Measurements from ENCODE around the gene ALG1. TPM values are rescaled to one million over a fixed set of nuclear protein-coding genes. Genes with fewer than 3 reads are reported as not detected.
"Not testable (repeated sequence)": the region's sequence is repeated elsewhere in the genome, so short reads cannot be mapped to it uniquely, and the experiment has no call there.

Gene ALG1
- total RNA-seq, 2 experiments from 2014 or later, result 19.6 to 22.3 TPM

- peaks cover 8% of the 10 kb centered on the region for H3K36me3 Mint-ChIP-seq
- POLR2A ChIA-PET, result interaction anchor here (0.6 to 1.7 kb wide), 5 partner anchors 11 to 333 kb away, joined by 3 to 8 read pairs (median 5); partner anchors contain the start of gene NAGPA
- peak overlapping the region; percentile 92 for H3K27ac Mint-ChIP-seq
- peaks cover 11% of the 10 kb centered on the region for H3K4me1 Mint-ChIP-seq
- DNase-seq, result no peak
- H3K27me3 Mint-ChIP-seq, result no peaks in the 10 kb centered on the region
- H3K4me3 Mint-ChIP-seq, result peak overlapping the region; percentile 95
- ATAC-seq (ENCODE audit: low read depth), result no peak
- no peaks in the 10 kb centered on the region for H3K9me3 Mint-ChIP-seq
Observed at GRCh38 chr16:5072334-5073278, 963 bp downstream of the ALG1 start.

- H3K4me3 Mint-ChIP-seq, result peak overlapping the region; percentile 95
- H3K4me1 Mint-ChIP-seq, result peaks cover 11% of the 10 kb centered on the region
- DNase-seq (no peak), ATAC-seq (ENCODE audit: low read depth) (no peak)
- POLR2A ChIA-PET, result no interaction called here
- H3K27me3 Mint-ChIP-seq, result no peaks in the 10 kb centered on the region
- H3K36me3 Mint-ChIP-seq, result peaks cover 8% of the 10 kb centered on the region
- no peaks in the 10 kb centered on the region for H3K9me3 Mint-ChIP-seq
- peak overlapping the region; percentile 63 for H3K27ac Mint-ChIP-seq
Observed at GRCh38 chr16:5073279-5073629, 1.6 kb downstream of the ALG1 start.

- peaks cover 11% of the 10 kb centered on the region for H3K4me1 Mint-ChIP-seq
- H3K27ac Mint-ChIP-seq; POLR2A ChIA-PET; ATAC-seq (ENCODE audit: low read depth); DNase-seq; H3K4me3 Mint-ChIP-seq; H3K36me3 Mint-ChIP-seq; H3K9me3 Mint-ChIP-seq; H3K27me3 Mint-ChIP-seq: not testable (repeated sequence)
Observed at GRCh38 chr16:5073771-5074170, 2.1 kb downstream of the ALG1 start.

- Mint-ChIP-seq H3K4me1 (peaks cover 11% of the 10 kb centered on the region), H3K27ac (no peak overlapping the region), H3K4me3 (no peak overlapping the region), H3K27me3 (no peaks in the 10 kb centered on the region), H3K36me3 (peaks cover 8% of the 10 kb centered on the region), H3K9me3 (no peaks in the 10 kb centered on the region)
- POLR2A ChIA-PET, result no interaction called here
- no peak for ATAC-seq (ENCODE audit: low read depth)
- no peak for DNase-seq
Observed at GRCh38 chr16:5075637-5076036, 4.0 kb downstream of the ALG1 start.

GRCh38 chr16:5077304-5077703 lies 5.7 kb downstream of the ALG1 start:
- no peak overlapping the region for H3K27ac Mint-ChIP-seq
- peaks cover 8% of the 10 kb centered on the region for H3K36me3 Mint-ChIP-seq
- H3K9me3 Mint-ChIP-seq, result no peaks in the 10 kb centered on the region
- no peaks in the 10 kb centered on the region for H3K27me3 Mint-ChIP-seq
- no peak overlapping the region for H3K4me3 Mint-ChIP-seq
- peaks cover 7% of the 10 kb centered on the region for H3K4me1 Mint-ChIP-seq
- no peak for DNase-seq
- no peak for ATAC-seq (ENCODE audit: low read depth)
- POLR2A ChIA-PET, result interaction anchor here (0.7 kb wide), 1 partner anchor 309 kb away, joined by 3 read pairs; no protein-coding TSS in a partner anchor

GRCh38 chr16:5078626-5079025 lies 7.0 kb downstream of the ALG1 start:
- POLR2A ChIA-PET, result no interaction called here

GRCh38 chr16:5080461-5080860 lies 8.8 kb downstream of the ALG1 start:
- H3K36me3 Mint-ChIP-seq; POLR2A ChIA-PET; H3K9me3 Mint-ChIP-seq; H3K4me1 Mint-ChIP-seq; H3K27ac Mint-ChIP-seq; H3K4me3 Mint-ChIP-seq; ATAC-seq (ENCODE audit: low read depth); H3K27me3 Mint-ChIP-seq; DNase-seq: not testable (repeated sequence)

More at GRCh38 chr16:5078626-5079025, 7.0 kb downstream of the ALG1 start:
- DNase-seq (no peak), ATAC-seq (ENCODE audit: low read depth) (no peak)
- peaks cover 8% of the 10 kb centered on the region for H3K36me3 Mint-ChIP-seq
- H3K9me3 Mint-ChIP-seq, result no peaks in the 10 kb centered on the region
- no peaks in the 10 kb centered on the region for H3K4me1 Mint-ChIP-seq
- H3K27me3 Mint-ChIP-seq, result no peaks in the 10 kb centered on the region
- no peak overlapping the region for H3K4me3 Mint-ChIP-seq
- no peak overlapping the region for H3K27ac Mint-ChIP-seq

- ATAC-seq (ENCODE audit: low read depth); POLR2A ChIA-PET; DNase-seq; H3K27me3 Mint-ChIP-seq; H3K9me3 Mint-ChIP-seq; H3K36me3 Mint-ChIP-seq; H3K27ac Mint-ChIP-seq; H3K4me3 Mint-ChIP-seq; H3K4me1 Mint-ChIP-seq: not testable (repeated sequence)
Observed at GRCh38 chr16:5080996-5081395, 9.4 kb downstream of the ALG1 start.

GRCh38 chr16:5083646-5084045 lies 12.0 kb downstream of the ALG1 start:
- POLR2A ChIA-PET, result interaction anchor here (0.8 kb wide), 1 partner anchor 11 kb away, joined by 3 read pairs; no protein-coding TSS in a partner anchor
- not testable (repeated sequence) for H3K27ac Mint-ChIP-seq; H3K36me3 Mint-ChIP-seq; H3K9me3 Mint-ChIP-seq; H3K4me1 Mint-ChIP-seq; H3K27me3 Mint-ChIP-seq; DNase-seq; H3K4me3 Mint-ChIP-seq; ATAC-seq (ENCODE audit: low read depth)

GRCh38 chr16:5084099-5084731 lies 12.6 kb downstream of the ALG1 start:
- H3K27ac Mint-ChIP-seq; DNase-seq; POLR2A ChIA-PET; H3K4me3 Mint-ChIP-seq; H3K36me3 Mint-ChIP-seq; ATAC-seq (ENCODE audit: low read depth); H3K4me1 Mint-ChIP-seq; H3K9me3 Mint-ChIP-seq; H3K27me3 Mint-ChIP-seq: not testable (repeated sequence)

GRCh38 chr16:5084802-5085201 lies 13.2 kb downstream of the ALG1 start:
- H3K27ac Mint-ChIP-seq, H3K36me3 Mint-ChIP-seq, POLR2A ChIA-PET: not testable (repeated sequence)

GRCh38 chr16:5085716-5086115 lies 14.1 kb downstream of the ALG1 start:
- ATAC-seq (ENCODE audit: low read depth); POLR2A ChIA-PET; H3K36me3 Mint-ChIP-seq; H3K27me3 Mint-ChIP-seq; DNase-seq; H3K27ac Mint-ChIP-seq; H3K4me3 Mint-ChIP-seq; H3K9me3 Mint-ChIP-seq; H3K4me1 Mint-ChIP-seq: not testable (repeated sequence)

More at GRCh38 chr16:5084802-5085201, 13.2 kb downstream of the ALG1 start:
- DNase-seq, result peak; percentile 64
- not testable (repeated sequence) for H3K4me3 Mint-ChIP-seq; ATAC-seq (ENCODE audit: low read depth); H3K27me3 Mint-ChIP-seq; H3K9me3 Mint-ChIP-seq; H3K4me1 Mint-ChIP-seq

GRCh38 chr16:5088086-5088790 lies 16.6 kb downstream of the ALG1 start:
- POLR2A ChIA-PET; H3K4me3 Mint-ChIP-seq; H3K27me3 Mint-ChIP-seq; ATAC-seq (ENCODE audit: low read depth); H3K36me3 Mint-ChIP-seq; H3K4me1 Mint-ChIP-seq; H3K9me3 Mint-ChIP-seq; DNase-seq; H3K27ac Mint-ChIP-seq: not testable (repeated sequence)
